ENCODE measurements around the gene TPST2. TPM values are rescaled to one million over a fixed set of nuclear protein-coding genes. Genes with fewer than 3 reads are reported as not detected.

TPST2 gene
- total RNA-seq, 1 experiment from 2014 or later: 11.8 TPM

DNA sequence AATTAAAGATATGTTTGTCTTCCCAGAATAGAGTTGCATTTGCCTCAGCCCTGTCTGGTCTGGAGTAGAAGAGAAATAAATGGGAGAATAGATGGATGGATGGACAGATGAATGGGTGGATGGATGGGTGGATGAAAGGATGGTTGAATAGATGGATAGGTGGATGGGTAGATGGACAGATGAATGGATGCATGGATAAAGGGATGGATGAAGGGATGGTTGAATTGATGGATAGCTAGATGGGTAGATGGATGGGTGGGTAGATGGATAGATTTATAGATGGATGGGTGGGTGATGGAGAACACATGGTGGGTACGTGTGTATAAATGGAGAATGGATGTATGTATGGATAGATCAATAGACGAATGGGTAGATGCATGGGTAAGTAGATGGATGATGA, 19.4 kb upstream of the TPST2 start:
- CTCF ChIA-PET: no interaction called here
- no TSS peak for BruUV-seq (replicated peaks)
- Histone ChIP-seq H3K4me1 (ENCODE audit: control insufficient read depth in 1 of 2, insufficient read depth in 2 of 2, low read length in 2 of 2) (no peaks in the 10 kb centered on the region), H3K9ac (ENCODE audit: low read length) (no peak overlapping the region), H3K27me3 (ENCODE audit: insufficient read depth, low read length) (peaks cover 15% of the 10 kb centered on the region; the same call in 1 of the 2 replicates), H3K27ac (ENCODE audit: low read depth, low read length) (no peak overlapping the region), H3K4me2 (ENCODE audit: low read length) (no peak overlapping the region), H3K4me3 (replicated peaks in 1 of 2; ENCODE audit: low read depth in 1 of 2, low read length in 2 of 2) (no peak overlapping the region), H2AFZ (ENCODE audit: low read depth, low read length, poor library complexity, severe bottlenecking) (no peak overlapping the region), H4K20me1 (ENCODE audit: insufficient read depth) (no peaks in the 10 kb centered on the region), H3K79me2 (ENCODE audit: insufficient read depth, low read length) (no peaks in the 10 kb centered on the region), H3K9me2 (ENCODE audit: insufficient read depth) (no peaks in the 10 kb centered on the region), H3K36me3 (ENCODE audit: control insufficient read depth in 1 of 2, insufficient read depth in 2 of 2, low read length in 2 of 2) (no peaks in the 10 kb centered on the region), H3K9me3 (ENCODE audit: control insufficient read depth in 1 of 2, insufficient read depth in 1 of 2, low read depth in 1 of 2, low read length in 2 of 2) (no peaks in the 10 kb centered on the region)
- intact Hi-C loops (cut with micrococcal nuclease): no loop called here
- no peak for DNase-seq (ENCODE audit: low read depth, low spot score)
- TF ChIP-seq YY1 (IDR thresholded peaks at IDR 0.05; ENCODE audit: extremely low read depth, insufficient replicate concordance, low read depth, low read length) (no peak), EZH2 (IDR thresholded peaks at IDR 0.05) (no peak), RAD21 (IDR thresholded peaks at IDR 0.05; ENCODE audit: low read depth) (no peak), ZNF274 (IDR thresholded peaks at IDR 0.05; ENCODE audit: low read depth, low read length) (no peak), EGR1 (IDR thresholded peaks at IDR 0.05; ENCODE audit: low read depth) (no peak), ZFX (IDR thresholded peaks at IDR 0.05) (no peak), CBX3 (IDR thresholded peaks at IDR 0.05; ENCODE audit: low read depth) (no peak)
- TF ChIP-seq, protein P1, sequence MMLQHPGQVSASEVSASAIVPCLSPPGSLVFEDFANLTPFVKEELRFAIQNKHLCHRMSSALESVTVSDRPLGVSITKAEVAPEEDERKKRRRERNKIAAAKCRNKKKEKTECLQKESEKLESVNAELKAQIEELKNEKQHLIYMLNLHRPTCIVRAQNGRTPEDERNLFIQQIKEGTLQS (IDR thresholded peaks at IDR 0.05): no peak
- TF ChIP-seq, protein P2, sequence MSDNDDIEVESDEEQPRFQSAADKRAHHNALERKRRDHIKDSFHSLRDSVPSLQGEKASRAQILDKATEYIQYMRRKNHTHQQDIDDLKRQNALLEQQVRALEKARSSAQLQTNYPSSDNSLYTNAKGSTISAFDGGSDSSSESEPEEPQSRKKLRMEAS (IDR thresholded peaks at IDR 0.05): no peak
- TF ChIP-seq, protein P3, sequence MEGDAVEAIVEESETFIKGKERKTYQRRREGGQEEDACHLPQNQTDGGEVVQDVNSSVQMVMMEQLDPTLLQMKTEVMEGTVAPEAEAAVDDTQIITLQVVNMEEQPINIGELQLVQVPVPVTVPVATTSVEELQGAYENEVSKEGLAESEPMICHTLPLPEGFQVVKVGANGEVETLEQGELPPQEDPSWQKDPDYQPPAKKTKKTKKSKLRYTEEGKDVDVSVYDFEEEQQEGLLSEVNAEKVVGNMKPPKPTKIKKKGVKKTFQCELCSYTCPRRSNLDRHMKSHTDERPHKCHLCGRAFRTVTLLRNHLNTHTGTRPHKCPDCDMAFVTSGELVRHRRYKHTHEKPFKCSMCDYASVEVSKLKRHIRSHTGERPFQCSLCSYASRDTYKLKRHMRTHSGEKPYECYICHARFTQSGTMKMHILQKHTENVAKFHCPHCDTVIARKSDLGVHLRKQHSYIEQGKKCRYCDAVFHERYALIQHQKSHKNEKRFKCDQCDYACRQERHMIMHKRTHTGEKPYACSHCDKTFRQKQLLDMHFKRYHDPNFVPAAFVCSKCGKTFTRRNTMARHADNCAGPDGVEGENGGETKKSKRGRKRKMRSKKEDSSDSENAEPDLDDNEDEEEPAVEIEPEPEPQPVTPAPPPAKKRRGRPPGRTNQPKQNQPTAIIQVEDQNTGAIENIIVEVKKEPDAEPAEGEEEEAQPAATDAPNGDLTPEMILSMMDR (IDR thresholded peaks at IDR 0.05 in 2 of 3, conservative IDR thresholded peaks at IDR 0.05 in 1 of 3; ENCODE audit: borderline replicate concordance in 1 of 3, insufficient read depth in 1 of 3, low read depth in 2 of 3, low read length in 2 of 3): no peak
- ATAC-seq: no peak
- POLR2A ChIA-PET: no interaction called here
- RAD21 ChIA-PET (ENCODE audit: low non-redundant PET in 1 of 2, low total read pairs in 2 of 2, uncharacterized antibody in 2 of 2, unreplicated experiment in 2 of 2): no interaction called here

Measured in HCT116 (cell line).